Esophagus muscularis mucosa (tissue), 4 donors: Measurements from ENCODE around the gene PPP1R16B. TPM values are rescaled to one million over a fixed set of nuclear protein-coding genes. Genes with fewer than 3 reads are reported as not detected.

ENCODE experiments used
- DNase-seq: peaks from one replicate; pipeline ENCODE4 v3.0.0-alpha.2; 2017; ENCODE audit errors: extremely low spot score
- H3K27ac ChIP-seq, 4 donors: fragments of 200-600 bp; sonication (generic); replicated peaks in 1 of 4; 1 replicate in 3 of 4; 2 replicates in 1 of 4; pipeline ENCODE4 v1.5.1; 2016 to 2019; ENCODE audit warnings: mild to moderate bottlenecking in 1 of 4
- H3K27me3 ChIP-seq, 4 donors: fragments of 200-600 bp; sonication (generic); one replicate each; pipeline versions ENCODE4 v1.5.1 to v1.6.0; 2016 to 2019
- H3K36me3 ChIP-seq, 4 donors: fragments of 200-600 bp; sonication (generic); one replicate each; pipeline ENCODE4 v1.5.1; 2016 to 2019
- H3K4me1 ChIP-seq, 4 donors: fragments of 200-600 bp; sonication (generic); one replicate each; pipeline ENCODE4 v1.5.1; 2016 to 2019
- H3K4me3 ChIP-seq, 4 donors: fragments of 200-600 bp; sonication (generic); 1 replicate in 2 of 4; 2 replicates in 2 of 4; pipeline ENCODE4 v1.5.1; 2016 to 2019; ENCODE audit warnings: mild to moderate bottlenecking in 4 of 4, moderate library complexity in 1 of 4
- H3K9me3 ChIP-seq, 4 donors: fragments of 200-600 bp; sonication (generic); 1 replicate in 3 of 4; 2 replicates in 1 of 4; pipeline ENCODE4 v1.5.1; 2016 to 2019
- EP300 ChIP-seq: sonication (generic); formaldehyde crosslinking; IDR thresholded peaks from one replicate; pipeline ENCODE4 v1.6.1; 2017; ENCODE audit warnings: antibody characterized with exemption
- POLR2A ChIP-seq: fragments of 450-650 bp; IDR thresholded peaks from one replicate; pipeline ENCODE4 v1.6.1; 2017; ENCODE audit warnings: antibody characterized with exemption, moderate library complexity, mild to moderate bottlenecking, low read depth
- POLR2AphosphoS5 ChIP-seq, 2 donors: sonication (generic); formaldehyde crosslinking; IDR thresholded peaks; one replicate each; pipeline ENCODE4 v1.6.1; 2017; ENCODE audit warnings: antibody characterized with exemption in 2 of 2
- WGBS: methylation state at CpG from one replicate; pipeline ENCODE4 v1.1.5; 2018; 5-methylcytosine and 5-hydroxymethylcytosine counted together
- intact Hi-C: fragments of 100-400 bp; cut with DNase I; formaldehyde crosslinking; loops from one replicate; pipeline ENCODE4 v1.15.1; 2023
- total RNA-seq, 4 donors: library from RNA; depleted of rRNA; stranded (reverse); fragments of >200 nt; gene quantifications; one replicate each; pipeline versions ENCODE4 v1.1.0 to v1.2.1, GENCODE V29; 2016
- TF ChIP-seq, protein P1 (sequence below), 3 experiments: fragments of 200-600 bp in 2 of 3; fragments of 450-650 bp in 1 of 3; sonication (generic) in 2 of 3; IDR thresholded peaks; one replicate each; pipeline ENCODE4 v1.5.1; 2017 to 2019; ENCODE audit warnings: antibody characterized with exemption in 3 of 3, mild to moderate bottlenecking in 2 of 3, moderate library complexity in 1 of 3

The PPP1R16B gene
- total RNA-seq, 4 donors from 2014 or later: 3.7 to 12.1 (median 6.8) TPM

DNA sequence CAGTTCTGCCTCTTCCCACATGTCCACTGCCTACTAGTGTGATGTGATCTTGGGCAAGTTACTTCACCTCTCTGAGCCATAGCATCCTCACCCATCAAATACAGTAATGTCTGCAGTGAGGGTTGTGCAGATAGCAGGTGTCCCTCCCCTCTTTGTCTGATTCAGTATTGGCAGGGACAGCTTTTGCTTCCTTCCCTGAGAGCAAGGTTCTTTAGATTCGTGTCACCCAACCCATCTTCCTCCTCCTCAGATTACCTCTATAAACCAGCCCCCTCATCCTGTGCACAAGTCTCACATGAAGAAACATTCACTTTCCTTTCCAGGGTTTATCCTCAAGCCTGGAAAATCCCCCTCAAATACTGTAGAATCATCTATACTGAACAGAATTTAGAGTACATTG is 41.9 kb upstream of the PPP1R16B start:
- H3K27me3 ChIP-seq: no peaks in the 10 kb centered on the region
- peaks cover 60 to 100% (median 92%) of the 10 kb centered on the region in 4 donors for H3K36me3 ChIP-seq
- 88% methylated on average over 1 of the region's 1 CpG for WGBS
- H3K27ac ChIP-seq: no peak overlapping the region
- H3K9me3 ChIP-seq: no peaks in the 10 kb centered on the region
- intact Hi-C loops: no loop called here
- H3K4me1 ChIP-seq: no peaks in the 10 kb centered on the region
- TF ChIP-seq EP300 (no peak), POLR2AphosphoS5 (IDR thresholded peaks at IDR 0.05) (no peak), POLR2A (no peak)
- TF ChIP-seq, protein P1, sequence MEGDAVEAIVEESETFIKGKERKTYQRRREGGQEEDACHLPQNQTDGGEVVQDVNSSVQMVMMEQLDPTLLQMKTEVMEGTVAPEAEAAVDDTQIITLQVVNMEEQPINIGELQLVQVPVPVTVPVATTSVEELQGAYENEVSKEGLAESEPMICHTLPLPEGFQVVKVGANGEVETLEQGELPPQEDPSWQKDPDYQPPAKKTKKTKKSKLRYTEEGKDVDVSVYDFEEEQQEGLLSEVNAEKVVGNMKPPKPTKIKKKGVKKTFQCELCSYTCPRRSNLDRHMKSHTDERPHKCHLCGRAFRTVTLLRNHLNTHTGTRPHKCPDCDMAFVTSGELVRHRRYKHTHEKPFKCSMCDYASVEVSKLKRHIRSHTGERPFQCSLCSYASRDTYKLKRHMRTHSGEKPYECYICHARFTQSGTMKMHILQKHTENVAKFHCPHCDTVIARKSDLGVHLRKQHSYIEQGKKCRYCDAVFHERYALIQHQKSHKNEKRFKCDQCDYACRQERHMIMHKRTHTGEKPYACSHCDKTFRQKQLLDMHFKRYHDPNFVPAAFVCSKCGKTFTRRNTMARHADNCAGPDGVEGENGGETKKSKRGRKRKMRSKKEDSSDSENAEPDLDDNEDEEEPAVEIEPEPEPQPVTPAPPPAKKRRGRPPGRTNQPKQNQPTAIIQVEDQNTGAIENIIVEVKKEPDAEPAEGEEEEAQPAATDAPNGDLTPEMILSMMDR (IDR thresholded peaks at IDR 0.05): no peak
- no peak for DNase-seq
- no peak overlapping the region for H3K4me3 ChIP-seq

DNA sequence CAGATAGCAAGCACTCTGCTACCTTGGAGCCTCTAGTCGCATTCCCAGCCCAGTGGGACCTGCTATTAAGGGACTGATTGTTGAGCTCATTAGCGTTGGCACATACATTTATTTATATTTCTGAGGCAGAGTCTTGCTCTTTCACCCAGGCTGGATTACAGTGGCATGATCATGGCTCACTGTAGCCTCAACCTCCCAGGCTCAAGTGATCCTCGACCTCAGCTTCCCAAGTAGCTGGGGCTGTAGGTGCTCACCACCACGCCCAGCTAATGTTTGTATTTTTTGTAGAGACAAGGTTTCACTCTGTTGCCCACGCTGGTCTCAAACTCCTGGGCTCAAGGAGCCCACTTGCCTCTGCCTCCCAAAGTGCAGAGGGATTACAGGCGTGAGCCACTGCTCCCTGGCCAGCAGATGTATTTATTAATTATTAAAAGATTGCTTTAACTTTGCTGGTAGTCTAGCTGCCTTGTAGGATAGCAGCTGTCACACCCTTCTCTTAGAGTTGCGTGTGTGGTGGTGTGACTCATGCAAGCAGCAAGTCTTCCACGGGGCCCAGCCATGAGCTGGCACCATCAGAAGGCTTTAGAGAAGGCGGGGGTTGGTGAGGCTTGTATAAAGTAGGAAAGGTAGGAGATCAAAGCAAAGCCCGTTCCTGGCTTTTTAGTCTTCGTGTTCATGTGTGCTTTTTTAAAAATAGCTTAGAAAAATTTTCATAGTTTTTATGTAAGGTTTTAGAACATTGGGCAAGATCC is 40.8 kb upstream of the PPP1R16B start:
- 73% methylated on average over 11 of the region's 11 CpGs for WGBS
- Histone ChIP-seq H3K27ac (no peak overlapping the region), H3K36me3 (peaks cover 70 to 100% (median 91%) of the 10 kb centered on the region in 4 donors), H3K27me3 (no peaks in the 10 kb centered on the region), H3K9me3 (no peaks in the 10 kb centered on the region), H3K4me1 (no peaks in the 10 kb centered on the region), H3K4me3 (no peak overlapping the region)
- intact Hi-C loops: no loop called here
- no peak for DNase-seq
- TF ChIP-seq POLR2AphosphoS5 (IDR thresholded peaks at IDR 0.05) (no peak), EP300 (no peak), POLR2A (no peak)
- TF ChIP-seq, protein P1 (IDR thresholded peaks at IDR 0.05): no peak

DNA sequence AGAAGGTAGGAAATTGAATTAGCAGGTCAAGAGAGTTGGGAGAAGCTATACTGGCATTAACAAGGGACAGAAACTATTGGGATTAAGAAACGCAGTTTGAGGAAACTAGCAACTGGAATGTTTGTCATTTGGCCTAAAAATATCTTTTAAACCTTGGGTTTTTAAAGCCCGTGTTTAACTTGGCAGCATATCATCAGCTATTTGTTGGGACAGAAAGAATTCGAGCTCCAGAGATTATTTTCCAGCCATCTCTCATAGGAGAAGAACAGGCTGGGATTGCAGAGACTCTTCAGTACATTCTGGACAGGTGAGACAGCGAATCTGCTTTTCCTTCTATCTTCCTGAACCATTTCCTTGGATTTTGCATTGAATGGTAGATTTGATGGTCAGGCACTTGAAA is 39.4 kb upstream of the PPP1R16B start:
- no peaks in the 10 kb centered on the region for H3K9me3 ChIP-seq
- H3K4me3 ChIP-seq: no peak overlapping the region
- DNase-seq: no peak
- intact Hi-C loops: no loop called here
- H3K27me3 ChIP-seq: no peaks in the 10 kb centered on the region
- H3K36me3 ChIP-seq: peaks cover 69 to 100% (median 91%) of the 10 kb centered on the region in 4 donors
- TF ChIP-seq POLR2A: no peak
- no peak for TF ChIP-seq EP300
- no peak overlapping the region for H3K27ac ChIP-seq
- no peaks in the 10 kb centered on the region for H3K4me1 ChIP-seq
- WGBS: 71% methylated on average over 4 of the region's 4 CpGs

DNA sequence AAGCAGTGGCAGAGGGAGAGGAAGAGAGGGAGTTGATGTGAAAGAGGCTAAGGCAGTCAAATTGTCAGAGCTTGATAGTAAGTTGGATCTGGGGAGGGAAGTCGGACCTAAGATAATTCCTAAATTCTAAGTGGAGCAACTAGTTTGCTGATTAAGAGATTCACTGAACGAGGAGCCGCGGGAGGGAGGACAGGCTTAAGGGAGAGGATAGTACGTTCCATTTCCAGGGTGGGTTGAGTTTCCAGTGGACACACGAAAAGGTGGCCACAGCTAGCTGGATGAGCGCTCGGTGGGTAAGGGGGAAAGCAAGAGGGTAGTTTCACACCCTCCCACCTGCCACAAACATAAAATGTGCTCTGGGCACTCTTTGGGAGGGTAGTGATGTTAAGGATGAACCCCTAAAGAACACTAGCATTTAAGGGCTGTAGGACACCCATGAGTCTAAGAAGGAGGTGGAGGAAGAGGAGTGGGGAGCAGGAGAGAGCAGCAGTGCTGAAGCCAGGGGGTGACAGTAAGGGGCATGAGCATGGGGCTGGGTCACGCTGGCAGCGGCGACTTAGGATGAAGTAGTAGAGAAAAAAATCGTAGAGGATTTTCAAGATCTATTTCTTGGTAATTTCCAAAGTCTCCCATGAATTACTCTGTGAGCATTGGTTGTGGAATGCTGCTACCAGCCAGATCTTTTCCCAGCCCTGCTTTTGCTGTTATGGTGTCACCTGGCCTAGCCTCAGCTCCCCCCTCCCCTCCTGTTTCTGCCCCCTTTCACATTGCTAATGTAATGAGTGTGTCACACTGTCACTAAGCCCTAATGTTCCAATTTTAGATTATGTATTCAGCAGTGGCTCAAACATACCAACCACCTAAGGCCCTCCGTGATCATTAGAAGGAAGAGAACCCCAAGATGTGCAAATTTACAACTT is 35.9 kb upstream of the PPP1R16B start:
- H3K9me3 ChIP-seq: no peaks in the 10 kb centered on the region
- TF ChIP-seq POLR2AphosphoS5 (IDR thresholded peaks at IDR 0.05) (no peak), EP300 (no peak), POLR2A (no peak)
- TF ChIP-seq, protein P1 (IDR thresholded peaks at IDR 0.05): no peak
- H3K36me3 ChIP-seq: peaks cover 71 to 100% (median 92%) of the 10 kb centered on the region in 4 donors
- DNase-seq: no peak
- WGBS: 87% methylated on average over 13 of the region's 13 CpGs
- no peak overlapping the region for H3K27ac ChIP-seq
- no peaks in the 10 kb centered on the region for H3K27me3 ChIP-seq
- no peaks in the 10 kb centered on the region for H3K4me1 ChIP-seq
- H3K4me3 ChIP-seq: no peak overlapping the region
- intact Hi-C loops: no loop called here

DNA sequence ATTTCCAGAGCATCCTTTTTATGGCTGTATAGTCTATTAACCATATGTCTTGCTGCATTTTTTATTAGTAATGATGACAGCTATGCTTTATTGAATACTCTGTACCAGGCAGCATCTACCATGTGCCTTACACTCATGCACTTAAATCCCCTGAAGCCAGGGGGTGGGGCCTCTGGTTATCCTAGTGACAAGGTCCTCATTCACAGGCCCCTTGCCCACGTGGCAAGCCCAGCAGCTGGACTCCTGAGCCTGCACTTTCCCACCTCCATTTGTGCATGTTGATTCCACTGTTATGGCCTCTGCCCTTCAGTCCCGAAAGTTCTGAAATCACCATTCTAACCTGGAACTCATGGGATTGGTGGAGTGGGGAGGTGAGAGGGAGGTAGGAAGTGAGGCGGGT is 35.0 kb upstream of the PPP1R16B start:
- Histone ChIP-seq H3K27ac (no peak overlapping the region), H3K36me3 (peaks cover 67 to 100% (median 88%) of the 10 kb centered on the region in 4 donors), H3K27me3 (no peaks in the 10 kb centered on the region), H3K4me3 (no peak overlapping the region), H3K4me1 (no peaks in the 10 kb centered on the region), H3K9me3 (no peaks in the 10 kb centered on the region)
- intact Hi-C loops: no loop called here
- TF ChIP-seq POLR2A (no peak), EP300 (no peak), POLR2AphosphoS5 (IDR thresholded peaks at IDR 0.05) (no peak)
- TF ChIP-seq, protein P1 (IDR thresholded peaks at IDR 0.05): no peak
- DNase-seq: no peak
- WGBS: 91% methylated on average over 3 of the region's 3 CpGs
